ENCODE results near the gene SLC8B1.

The SLC8B1 gene

DNA sequence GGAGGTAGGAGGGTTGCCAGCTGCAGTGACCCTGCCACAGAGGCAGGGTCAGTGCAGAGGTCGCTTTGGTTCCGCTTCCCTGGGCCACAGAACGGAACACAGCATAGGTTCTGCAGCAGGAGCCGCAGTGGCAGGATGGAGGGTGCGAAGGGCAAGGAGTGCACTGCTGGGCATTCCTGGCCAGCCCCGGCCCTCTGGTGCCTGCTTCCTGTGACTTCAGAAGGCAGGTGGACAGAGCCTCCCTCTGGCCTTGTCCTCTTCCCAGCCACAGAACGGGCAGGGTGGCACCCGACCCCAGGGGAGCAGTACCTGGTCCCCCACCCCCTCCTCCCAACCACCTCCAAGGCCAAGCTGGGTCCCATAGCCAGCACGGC, 37.7 kb downstream of the SLC8B1 start:
- no peaks in the 10 kb centered on the region for H3K4me1 ChIP-seq (ENCODE audit: control insufficient read depth in 2 of 2, insufficient read depth in 2 of 2, low read length in 2 of 2)
- H3K4me3 ChIP-seq (ENCODE audit: low read length in 2 of 2), result no peak overlapping the region
- no peak overlapping the region for H3K9ac ChIP-seq (ENCODE audit: low read depth in 1 of 2, low read length in 2 of 2)
- no peaks in the 10 kb centered on the region for H3K27me3 ChIP-seq (ENCODE audit: control insufficient read depth in 2 of 2, insufficient read depth in 2 of 2, low read length in 2 of 2)
- no peaks in the 10 kb centered on the region for H3K9me3 ChIP-seq (ENCODE audit: control insufficient read depth in 2 of 2, low read length in 2 of 2)
- H3K27ac ChIP-seq (ENCODE audit: low read depth in 2 of 2, low read length in 2 of 2), result no peak overlapping the region
- H3K36me3 ChIP-seq (ENCODE audit: control insufficient read depth in 2 of 2, insufficient read depth in 2 of 2, low read length in 2 of 2), result peaks cover 49 to 63% of the 10 kb centered on the region in 2 donors

DNA sequence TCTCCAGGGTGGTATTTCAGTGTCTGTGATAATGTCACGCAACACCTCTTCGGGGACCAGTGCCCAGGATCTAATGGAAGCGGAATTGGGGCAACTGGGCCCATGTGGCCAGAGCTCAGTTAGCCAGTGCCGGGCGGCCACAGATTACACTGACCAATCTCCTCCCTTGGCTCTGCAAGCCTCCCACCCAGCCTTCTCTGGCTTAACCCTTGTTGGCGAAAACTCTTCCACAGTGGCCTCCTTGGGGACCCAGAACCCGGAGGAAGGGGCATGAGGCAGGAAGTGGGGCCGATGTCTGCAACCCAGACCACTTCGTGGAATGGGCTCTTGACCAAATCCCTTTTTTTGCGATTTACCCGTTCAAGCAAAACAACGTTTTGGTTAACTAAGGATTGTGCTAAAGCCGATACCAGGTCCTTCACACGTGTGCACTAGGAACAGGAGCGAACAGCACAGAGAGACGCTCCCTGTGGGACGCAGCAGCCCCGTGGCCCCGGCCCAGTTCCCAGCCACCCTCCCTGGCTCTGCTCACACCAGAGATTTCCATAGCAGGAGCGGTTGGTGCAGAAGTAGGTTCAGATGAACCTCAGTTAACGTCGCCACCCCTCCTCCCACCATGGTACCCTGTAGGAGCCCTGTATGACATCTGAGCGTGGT, 38.2 kb downstream of the SLC8B1 start:
- Histone ChIP-seq H3K27ac (ENCODE audit: low read depth in 2 of 2, low read length in 2 of 2) (no peak overlapping the region), H3K27me3 (ENCODE audit: control insufficient read depth in 2 of 2, insufficient read depth in 2 of 2, low read length in 2 of 2) (no peaks in the 10 kb centered on the region), H3K9me3 (ENCODE audit: control insufficient read depth in 2 of 2, low read length in 2 of 2) (no peaks in the 10 kb centered on the region), H3K4me1 (ENCODE audit: control insufficient read depth in 2 of 2, insufficient read depth in 2 of 2, low read length in 2 of 2) (no peaks in the 10 kb centered on the region), H3K4me3 (ENCODE audit: low read length in 2 of 2) (no peak overlapping the region), H3K9ac (ENCODE audit: low read depth in 1 of 2, low read length in 2 of 2) (no peak overlapping the region), H3K36me3 (ENCODE audit: control insufficient read depth in 2 of 2, insufficient read depth in 2 of 2, low read length in 2 of 2) (peaks cover 51 to 63% of the 10 kb centered on the region in 2 donors)

DNA sequence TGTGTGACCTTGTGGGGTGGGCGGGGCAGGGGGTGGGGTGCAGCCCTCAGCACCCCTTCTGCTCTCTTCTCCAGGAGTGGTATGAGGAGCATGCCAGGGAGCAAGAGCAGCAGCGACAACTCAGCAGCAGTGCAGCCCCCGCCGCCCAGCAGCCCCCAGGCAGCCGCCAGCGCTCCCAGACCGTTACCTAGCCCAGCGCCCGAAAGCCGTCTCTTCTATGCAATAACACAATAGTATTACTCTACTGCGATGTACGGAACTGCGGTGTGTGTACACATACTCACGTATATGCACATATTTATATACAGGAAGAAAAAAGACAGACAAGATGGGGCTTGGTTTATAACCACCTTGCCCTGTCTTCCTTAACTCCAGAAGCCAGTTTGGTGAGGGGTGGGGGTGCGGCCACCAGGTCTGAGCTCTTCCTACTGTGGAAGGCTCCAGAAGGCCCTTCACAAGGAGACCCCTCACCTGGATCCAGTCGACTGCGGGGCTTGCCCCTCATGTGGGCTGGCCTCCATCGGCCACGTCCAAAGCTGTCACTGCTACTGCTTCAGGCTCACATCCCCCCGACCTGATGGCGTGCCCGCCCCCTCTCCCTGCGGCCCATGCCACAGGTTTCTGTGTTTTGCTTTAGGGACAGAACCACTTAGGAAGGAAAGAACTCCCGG, 38.9 kb downstream of the SLC8B1 start:
- no peaks in the 10 kb centered on the region for H3K27me3 ChIP-seq (ENCODE audit: control insufficient read depth in 2 of 2, insufficient read depth in 2 of 2, low read length in 2 of 2)
- no peak overlapping the region for H3K9ac ChIP-seq (ENCODE audit: low read depth in 1 of 2, low read length in 2 of 2)
- no peaks in the 10 kb centered on the region for H3K4me1 ChIP-seq (ENCODE audit: control insufficient read depth in 2 of 2, insufficient read depth in 2 of 2, low read length in 2 of 2)
- no peak overlapping the region for H3K4me3 ChIP-seq (ENCODE audit: low read length in 2 of 2)
- H3K36me3 ChIP-seq (ENCODE audit: control insufficient read depth in 2 of 2, insufficient read depth in 2 of 2, low read length in 2 of 2), result peaks cover 57 to 67% of the 10 kb centered on the region in 2 donors
- no peak overlapping the region for H3K27ac ChIP-seq (ENCODE audit: low read depth in 2 of 2, low read length in 2 of 2)
- no peaks in the 10 kb centered on the region for H3K9me3 ChIP-seq (ENCODE audit: control insufficient read depth in 2 of 2, low read length in 2 of 2)

DNA sequence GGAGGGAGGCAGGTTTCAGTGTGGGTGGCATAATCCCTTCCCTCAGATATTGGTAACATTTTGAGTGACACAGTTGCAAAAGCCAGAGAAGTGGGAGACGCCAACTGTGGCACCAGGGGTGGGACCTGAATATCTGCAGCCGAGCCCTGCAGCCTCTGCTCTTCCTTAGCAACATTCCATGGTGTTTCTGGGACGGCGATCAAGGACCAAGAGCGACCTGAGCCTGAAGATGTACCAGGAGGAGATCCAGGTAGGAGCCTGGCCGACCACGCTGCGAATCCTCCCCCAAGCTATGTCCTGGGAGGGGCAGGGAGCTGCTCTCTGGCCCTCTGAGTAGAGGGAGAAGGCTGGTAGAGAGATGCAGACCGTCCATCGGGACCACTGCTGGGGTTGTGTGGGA, 41.8 kb downstream of the SLC8B1 start:
- H3K27ac ChIP-seq (ENCODE audit: low read depth in 2 of 2, low read length in 2 of 2), result no peak overlapping the region
- no peaks in the 10 kb centered on the region for H3K9me3 ChIP-seq (ENCODE audit: control insufficient read depth in 2 of 2, low read length in 2 of 2)
- H3K4me1 ChIP-seq (ENCODE audit: control insufficient read depth in 2 of 2, insufficient read depth in 2 of 2, low read length in 2 of 2), result no peaks in the 10 kb centered on the region
- no peak overlapping the region for H3K9ac ChIP-seq (ENCODE audit: low read depth in 1 of 2, low read length in 2 of 2)
- no peaks in the 10 kb centered on the region for H3K27me3 ChIP-seq (ENCODE audit: control insufficient read depth in 2 of 2, insufficient read depth in 2 of 2, low read length in 2 of 2)
- H3K4me3 ChIP-seq (ENCODE audit: low read length in 2 of 2), result no peak overlapping the region
- H3K36me3 ChIP-seq (ENCODE audit: control insufficient read depth in 2 of 2, insufficient read depth in 2 of 2, low read length in 2 of 2), result peaks cover 82 to 84% of the 10 kb centered on the region in 2 donors

DNA sequence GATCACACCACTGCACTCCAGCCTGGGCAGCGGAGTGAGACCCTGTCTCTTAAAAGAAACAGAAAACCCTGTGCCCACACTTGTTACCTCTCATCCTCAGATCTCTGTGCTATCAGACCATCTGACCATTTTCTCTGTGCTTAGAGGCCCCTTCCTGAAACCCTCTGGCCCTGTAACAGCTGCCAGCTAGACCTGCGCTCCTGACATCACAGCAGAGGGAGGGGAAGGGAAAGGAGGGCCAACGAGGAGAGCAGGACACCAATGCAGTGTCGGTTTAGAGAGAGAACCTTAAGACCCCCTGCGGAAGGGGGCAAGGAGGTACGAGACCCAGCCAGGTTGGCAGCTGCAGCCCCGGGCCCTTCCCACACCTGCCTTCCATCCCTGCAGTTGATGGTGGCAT, 42.4 kb downstream of the SLC8B1 start:
- no peak overlapping the region for H3K9ac ChIP-seq (ENCODE audit: low read depth in 1 of 2, low read length in 2 of 2)
- no peak overlapping the region for H3K27ac ChIP-seq (ENCODE audit: low read depth in 2 of 2, low read length in 2 of 2)
- no peaks in the 10 kb centered on the region for H3K9me3 ChIP-seq (ENCODE audit: control insufficient read depth in 2 of 2, low read length in 2 of 2)
- H3K4me3 ChIP-seq (ENCODE audit: low read length in 2 of 2), result no peak overlapping the region
- no peaks in the 10 kb centered on the region for H3K27me3 ChIP-seq (ENCODE audit: control insufficient read depth in 2 of 2, insufficient read depth in 2 of 2, low read length in 2 of 2)
- no peaks in the 10 kb centered on the region for H3K4me1 ChIP-seq (ENCODE audit: control insufficient read depth in 2 of 2, insufficient read depth in 2 of 2, low read length in 2 of 2)
- peaks cover 82 to 89% of the 10 kb centered on the region in 2 donors for H3K36me3 ChIP-seq (ENCODE audit: control insufficient read depth in 2 of 2, insufficient read depth in 2 of 2, low read length in 2 of 2)

DNA sequence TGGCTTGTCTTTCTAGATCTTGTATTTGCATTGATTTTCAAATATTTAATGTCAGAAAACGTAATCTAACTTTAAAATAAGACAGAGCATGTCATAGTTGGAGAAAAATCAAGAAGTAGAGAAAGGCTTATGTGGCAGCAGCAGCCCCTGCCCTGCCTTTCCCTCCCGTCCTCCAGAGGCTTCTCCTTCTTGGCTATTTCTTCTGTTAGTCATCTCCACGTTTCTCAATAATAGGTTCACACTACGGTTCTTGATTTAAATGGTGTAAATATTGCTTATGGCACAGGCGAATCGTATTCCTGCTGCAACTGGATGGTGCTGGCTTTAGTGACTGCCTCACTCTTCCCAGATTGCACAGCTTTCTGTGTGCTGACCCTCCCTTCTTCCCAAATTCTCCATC, 42.8 kb downstream of the SLC8B1 start:
- Histone ChIP-seq H3K27me3 (ENCODE audit: control insufficient read depth in 2 of 2, insufficient read depth in 2 of 2, low read length in 2 of 2) (no peaks in the 10 kb centered on the region), H3K9me3 (ENCODE audit: control insufficient read depth in 2 of 2, low read length in 2 of 2) (no peaks in the 10 kb centered on the region), H3K4me1 (ENCODE audit: control insufficient read depth in 2 of 2, insufficient read depth in 2 of 2, low read length in 2 of 2) (no peaks in the 10 kb centered on the region), H3K9ac (ENCODE audit: low read depth in 1 of 2, low read length in 2 of 2) (no peak overlapping the region), H3K4me3 (ENCODE audit: low read length in 2 of 2) (no peak overlapping the region), H3K27ac (ENCODE audit: low read depth in 2 of 2, low read length in 2 of 2) (no peak overlapping the region), H3K36me3 (ENCODE audit: control insufficient read depth in 2 of 2, insufficient read depth in 2 of 2, low read length in 2 of 2) (peaks cover 80 to 91% of the 10 kb centered on the region in 2 donors)

DNA sequence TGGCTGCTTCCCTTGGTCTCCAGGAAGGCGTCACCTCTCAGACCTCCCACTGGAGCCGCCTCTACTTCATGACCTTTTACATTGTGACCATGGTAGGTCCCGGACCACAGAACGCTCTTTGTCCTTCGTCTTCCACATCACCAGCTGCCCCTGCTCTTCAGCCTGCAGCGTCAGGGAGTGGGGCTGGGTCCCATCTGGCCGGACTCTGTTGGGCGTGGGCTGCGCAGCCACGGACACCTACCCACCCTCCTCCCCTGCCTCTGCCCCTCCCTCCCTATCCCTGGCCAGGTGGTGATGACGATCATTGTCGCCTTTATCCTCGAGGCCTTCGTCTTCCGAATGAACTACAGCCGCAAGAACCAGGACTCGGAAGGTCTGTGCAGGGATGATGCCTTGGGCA, 43.3 kb downstream of the SLC8B1 start:
- Histone ChIP-seq H3K36me3 (ENCODE audit: control insufficient read depth in 2 of 2, insufficient read depth in 2 of 2, low read length in 2 of 2) (peaks cover 80 to 90% of the 10 kb centered on the region in 2 donors), H3K9me3 (ENCODE audit: control insufficient read depth in 2 of 2, low read length in 2 of 2) (no peaks in the 10 kb centered on the region), H3K27me3 (ENCODE audit: control insufficient read depth in 2 of 2, insufficient read depth in 2 of 2, low read length in 2 of 2) (no peaks in the 10 kb centered on the region), H3K9ac (ENCODE audit: low read depth in 1 of 2, low read length in 2 of 2) (no peak overlapping the region), H3K4me1 (ENCODE audit: control insufficient read depth in 2 of 2, insufficient read depth in 2 of 2, low read length in 2 of 2) (no peaks in the 10 kb centered on the region), H3K4me3 (ENCODE audit: low read length in 2 of 2) (no peak overlapping the region), H3K27ac (ENCODE audit: low read depth in 2 of 2, low read length in 2 of 2) (no peak overlapping the region)

DNA sequence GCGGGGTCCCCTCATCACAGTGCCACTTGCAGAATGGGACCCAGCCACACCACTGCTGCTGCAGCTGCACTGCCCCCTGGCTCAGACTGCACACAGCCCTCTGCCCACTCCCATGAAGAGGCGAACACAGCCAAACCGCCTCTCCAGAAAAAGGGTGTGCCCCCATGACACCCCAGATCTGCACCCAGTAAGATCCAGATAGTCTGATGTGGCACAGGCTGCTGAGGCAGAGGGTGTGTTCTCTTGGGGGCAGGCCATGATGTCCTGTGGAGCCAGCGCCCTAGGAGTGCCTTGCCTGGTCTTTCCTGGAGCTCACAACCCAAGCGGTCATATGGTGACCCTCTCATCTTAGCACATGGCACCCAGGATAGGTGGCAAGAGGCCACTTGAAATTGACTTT, 44.4 kb downstream of the SLC8B1 start:
- Histone ChIP-seq H3K27me3 (ENCODE audit: control insufficient read depth in 2 of 2, insufficient read depth in 2 of 2, low read length in 2 of 2) (no peaks in the 10 kb centered on the region), H3K9me3 (ENCODE audit: control insufficient read depth in 2 of 2, low read length in 2 of 2) (no peaks in the 10 kb centered on the region), H3K4me3 (ENCODE audit: low read length in 2 of 2) (no peak overlapping the region), H3K4me1 (ENCODE audit: control insufficient read depth in 2 of 2, insufficient read depth in 2 of 2, low read length in 2 of 2) (no peaks in the 10 kb centered on the region), H3K9ac (ENCODE audit: low read depth in 1 of 2, low read length in 2 of 2) (no peak overlapping the region), H3K36me3 (ENCODE audit: control insufficient read depth in 2 of 2, insufficient read depth in 2 of 2, low read length in 2 of 2) (peaks cover 83 to 93% of the 10 kb centered on the region in 2 donors), H3K27ac (ENCODE audit: low read depth in 2 of 2, low read length in 2 of 2) (no peak overlapping the region)

DNA sequence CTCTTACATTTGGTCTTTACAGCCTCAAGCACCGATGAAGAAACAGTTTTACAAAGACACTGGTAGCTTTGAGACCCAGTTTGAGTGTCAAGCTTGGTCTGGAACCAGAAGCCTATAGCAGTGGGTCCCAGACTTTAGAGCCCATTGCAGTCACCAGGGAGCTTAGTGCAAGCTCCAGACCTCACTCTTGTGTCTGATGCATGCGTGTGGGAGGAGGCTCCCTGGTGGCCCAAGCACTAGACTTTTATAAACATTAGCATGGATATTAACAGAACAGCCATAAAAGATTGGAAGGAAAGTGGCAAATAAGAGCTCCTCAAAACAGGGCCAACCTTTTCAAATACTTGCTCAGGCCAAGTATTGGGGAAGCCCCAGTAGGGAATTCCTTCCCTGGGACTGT, 45.5 kb downstream of the SLC8B1 start:
- Histone ChIP-seq H3K4me1 (ENCODE audit: control insufficient read depth in 2 of 2, insufficient read depth in 2 of 2, low read length in 2 of 2) (no peaks in the 10 kb centered on the region), H3K36me3 (ENCODE audit: control insufficient read depth in 2 of 2, insufficient read depth in 2 of 2, low read length in 2 of 2) (peaks cover 88 to 89% of the 10 kb centered on the region in 2 donors), H3K9ac (ENCODE audit: low read depth in 1 of 2, low read length in 2 of 2) (no peak overlapping the region), H3K27ac (ENCODE audit: low read depth in 2 of 2, low read length in 2 of 2) (no peak overlapping the region), H3K27me3 (ENCODE audit: control insufficient read depth in 2 of 2, insufficient read depth in 2 of 2, low read length in 2 of 2) (no peaks in the 10 kb centered on the region), H3K4me3 (ENCODE audit: low read length in 2 of 2) (no peak overlapping the region), H3K9me3 (ENCODE audit: control insufficient read depth in 2 of 2, low read length in 2 of 2) (no peaks in the 10 kb centered on the region)

DNA sequence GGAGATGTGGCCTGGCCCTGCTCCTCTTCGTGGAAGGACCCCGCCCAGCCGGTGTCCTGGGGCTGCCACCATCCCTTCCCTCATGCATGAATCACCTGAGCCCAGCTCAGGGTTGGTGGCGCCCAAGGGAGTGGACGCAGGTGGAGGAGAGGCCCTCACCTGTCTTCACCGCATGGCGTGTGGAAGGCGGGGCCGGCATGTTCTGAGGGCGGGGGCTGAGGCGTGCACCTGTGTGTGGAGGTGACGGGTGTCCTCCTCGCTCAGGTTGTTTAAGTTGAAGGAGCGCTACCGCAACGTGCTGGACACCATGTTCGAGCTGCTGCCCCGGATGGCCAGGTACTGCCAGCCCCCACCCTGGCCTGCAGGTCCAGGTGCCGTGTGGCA, 47.0 kb downstream of the SLC8B1 start:
- H3K9ac ChIP-seq (ENCODE audit: low read depth in 1 of 2, low read length in 2 of 2), result no peak overlapping the region
- H3K9me3 ChIP-seq (ENCODE audit: control insufficient read depth in 2 of 2, low read length in 2 of 2), result no peaks in the 10 kb centered on the region
- no peak overlapping the region for H3K27ac ChIP-seq (ENCODE audit: low read depth in 2 of 2, low read length in 2 of 2)
- peaks cover 81 to 86% of the 10 kb centered on the region in 2 donors for H3K36me3 ChIP-seq (ENCODE audit: control insufficient read depth in 2 of 2, insufficient read depth in 2 of 2, low read length in 2 of 2)
- H3K4me3 ChIP-seq (ENCODE audit: low read length in 2 of 2), result no peak overlapping the region
- H3K4me1 ChIP-seq (ENCODE audit: control insufficient read depth in 2 of 2, insufficient read depth in 2 of 2, low read length in 2 of 2), result no peaks in the 10 kb centered on the region
- H3K27me3 ChIP-seq (ENCODE audit: control insufficient read depth in 2 of 2, insufficient read depth in 2 of 2, low read length in 2 of 2), result no peaks in the 10 kb centered on the region
